ENCODE measurements around the gene CLEC4F. TPM values are rescaled to one million over a fixed set of nuclear protein-coding genes. Genes with fewer than 3 reads are reported as not detected.

Gene CLEC4F
- polyA plus RNA-seq, 3 donors, result 0.65 to 17.0 (median 2.3) TPM

GRCh38 chr2:70842401-70842800 lies 22.0 kb upstream of the CLEC4F start:
- Mint-ChIP-seq H3K4me3 (no peak overlapping the region), H3K4me1 (peaks cover 15% of the 10 kb centered on the region), H3K36me3 (no peaks in the 10 kb centered on the region), H3K27ac (no peak overlapping the region), H3K27me3 (ENCODE audit: low read depth in 3 of 3) (peaks cover 15 to 23% (median 23%) of the 10 kb centered on the region in 3 donors), H3K9me3 (peaks cover 0 to 17% (median 3%) of the 10 kb centered on the region in 7 donors)
- H3K79me2 ChIP-seq (ENCODE audit: insufficient read depth, low read length), result no peaks in the 10 kb centered on the region
- TF ChIP-seq CTCF (IDR thresholded peaks at IDR 0.05), result no peak
- H3K36me3 ChIP-seq (replicated peaks in 1 of 2; ENCODE audit: control insufficient read depth in 1 of 2, insufficient read depth in 2 of 2, low read length in 2 of 2), result no peaks in the 10 kb centered on the region
- H3K27ac ChIP-seq (ENCODE audit: low read depth in 1 of 2, low read length in 2 of 2), result no peak overlapping the region
- no peak overlapping the region for H2AFZ ChIP-seq (ENCODE audit: insufficient read depth, low read depth, low read length, poor library complexity, severe bottlenecking)
- no CpG with 5 or more reads among the region's 7 CpGs for WGBS (ENCODE audit: insufficient coverage)
- no peak overlapping the region for H3K9ac ChIP-seq (ENCODE audit: insufficient read depth, low read length, poor library complexity, severe bottlenecking)
- H3K9me3 ChIP-seq (replicated peaks in 1 of 2; ENCODE audit: control insufficient read depth in 1 of 2, insufficient read depth in 1 of 2, low read length in 2 of 2), result no peaks in the 10 kb centered on the region
- H3K4me1 ChIP-seq (ENCODE audit: control insufficient read depth in 1 of 2, insufficient read depth in 2 of 2, low read length in 2 of 2), result peaks cover 15 to 19% of the 10 kb centered on the region in 2 donors
- H3K27me3 ChIP-seq (ENCODE audit: control insufficient read depth in 2 of 2, insufficient read depth in 2 of 2, low read length in 2 of 2), result peaks cover 0 to 9% of the 10 kb centered on the region in 2 donors
- intact Hi-C loops (cut with micrococcal nuclease), result no loop called here
- H3K4me3 ChIP-seq (replicated peaks in 1 of 3; ENCODE audit: low read depth in 2 of 3, low read length in 3 of 3), result no peak overlapping the region
- H4K20me1 ChIP-seq (ENCODE audit: insufficient read depth, low read length), result no peaks in the 10 kb centered on the region
- no peak for DNase-seq
- no peak overlapping the region for H3K4me2 ChIP-seq (replicated peaks; ENCODE audit: extremely low read depth, low read length, poor library complexity, severe bottlenecking)

GRCh38 chr2:70837980-70838925 lies 17.9 kb upstream of the CLEC4F start:
- H3K27me3 ChIP-seq (ENCODE audit: control insufficient read depth in 2 of 2, insufficient read depth in 2 of 2, low read length in 2 of 2), result peaks cover 0 to 9% of the 10 kb centered on the region in 2 donors
- Mint-ChIP-seq H3K9me3 (peaks cover 0 to 4% (median 2%) of the 10 kb centered on the region in 7 donors), H3K4me3 (peak overlapping the region in 1 of 2 donors; percentile 65), H3K4me1 (peaks cover 21% of the 10 kb centered on the region), H3K36me3 (no peaks in the 10 kb centered on the region), H3K27me3 (ENCODE audit: low read depth in 3 of 3) (peaks cover 5 to 17% (median 10%) of the 10 kb centered on the region in 3 donors), H3K27ac (peak overlapping the region in 4 of 7 donors; percentile 4 to 74 (median 60))
- H3K9ac ChIP-seq (ENCODE audit: insufficient read depth, low read length, poor library complexity, severe bottlenecking), result no peak overlapping the region
- peak in 2 of 3 donors; percentile 28 to 44 for DNase-seq
- no peaks in the 10 kb centered on the region for H3K79me2 ChIP-seq (ENCODE audit: insufficient read depth, low read length)
- peaks cover 20 to 48% of the 10 kb centered on the region in 2 donors for H3K4me1 ChIP-seq (ENCODE audit: control insufficient read depth in 1 of 2, insufficient read depth in 2 of 2, low read length in 2 of 2)
- 66% methylated on average over 7 of the region's 10 CpGs for WGBS (ENCODE audit: insufficient coverage)
- peak overlapping the region in 1 of 2 donors; percentile 32 for H3K27ac ChIP-seq (ENCODE audit: low read depth in 1 of 2, low read length in 2 of 2)
- H2AFZ ChIP-seq (ENCODE audit: insufficient read depth, low read depth, low read length, poor library complexity, severe bottlenecking), result no peak overlapping the region
- peak overlapping the region; percentile 17 for H3K4me2 ChIP-seq (replicated peaks; ENCODE audit: extremely low read depth, low read length, poor library complexity, severe bottlenecking)
- intact Hi-C loops (cut with micrococcal nuclease), result no loop called here
- H3K36me3 ChIP-seq (replicated peaks in 1 of 2; ENCODE audit: control insufficient read depth in 1 of 2, insufficient read depth in 2 of 2, low read length in 2 of 2), result no peaks in the 10 kb centered on the region
- H3K4me3 ChIP-seq (replicated peaks in 1 of 3; ENCODE audit: low read depth in 2 of 3, low read length in 3 of 3), result peak overlapping the region in 1 of 3 experiments; percentile 14
- TF ChIP-seq CTCF (IDR thresholded peaks at IDR 0.05), result no peak
- H3K9me3 ChIP-seq (replicated peaks in 1 of 2; ENCODE audit: control insufficient read depth in 1 of 2, insufficient read depth in 1 of 2, low read length in 2 of 2), result no peaks in the 10 kb centered on the region
- no peaks in the 10 kb centered on the region for H4K20me1 ChIP-seq (ENCODE audit: insufficient read depth, low read length)

All from CD14-positive monocyte (primary cell).